ENCODE measurements around the gene TMEM42.

TMEM42 gene

DNA sequence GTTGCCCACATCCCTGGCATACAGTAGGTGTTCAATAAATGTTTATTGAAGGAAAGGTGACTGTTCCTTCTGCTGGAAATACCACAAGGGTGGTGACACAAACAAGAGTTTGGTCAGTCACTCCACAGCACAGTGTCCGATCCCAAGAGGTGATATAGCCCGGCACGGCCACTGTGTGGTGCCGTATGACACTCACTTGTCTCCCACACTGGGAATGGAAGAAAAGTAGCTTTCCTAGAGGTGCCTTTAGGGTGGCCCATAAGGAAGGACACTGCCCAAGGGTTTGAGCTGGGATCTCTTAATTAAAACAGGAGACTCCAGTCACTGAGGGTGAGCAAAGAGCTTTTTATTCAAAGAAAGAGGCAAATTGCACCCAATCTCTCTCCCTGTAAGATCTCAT is 53.2 kb downstream of the TMEM42 start:
- no peak for DNase-seq

Data from CD4-positive, alpha-beta T cell treated with Interleukin-21 for 1 hour (primary cell).